HG02852 (cell line): ENCODE results near the gene ARHGEF10L.
"Not testable (repeated sequence)": the region's sequence is repeated elsewhere in the genome, so short reads cannot be mapped to it uniquely, and the experiment has no call there.

ENCODE experiments used
- ATAC-seq: cut with Tn5 transposase; IDR thresholded peaks from one replicate; pipeline ENCODE4 v1.9.1; 2021; ENCODE audit warnings: mild to moderate bottlenecking, moderate library complexity; ENCODE audit not compliant: unreplicated experiment

Gene ARHGEF10L

GRCh38 chr1:17729248-17729647 lies 189.8 kb downstream of the ARHGEF10L start:
- ATAC-seq = no peak

- no peak for ATAC-seq
Observed at GRCh38 chr1:17729909-17730308, 190.4 kb downstream of the ARHGEF10L start.

GRCh38 chr1:17731460-17731859 lies 192.0 kb downstream of the ARHGEF10L start:
- ATAC-seq = no peak

GRCh38 chr1:17732475-17732874 lies 193.0 kb downstream of the ARHGEF10L start:
- ATAC-seq = no peak

- no peak for ATAC-seq
Observed at GRCh38 chr1:17733661-17734060, 194.2 kb downstream of the ARHGEF10L start.

GRCh38 chr1:17734609-17735008 lies 195.1 kb downstream of the ARHGEF10L start:
- no peak for ATAC-seq

- ATAC-seq = no peak
Observed at GRCh38 chr1:17735348-17735747, 195.8 kb downstream of the ARHGEF10L start.

- no peak for ATAC-seq
Observed at GRCh38 chr1:17735793-17736192, 196.3 kb downstream of the ARHGEF10L start.

GRCh38 chr1:17736625-17737024 lies 197.1 kb downstream of the ARHGEF10L start:
- ATAC-seq = no peak

GRCh38 chr1:17739050-17739449 lies 199.6 kb downstream of the ARHGEF10L start:
- ATAC-seq = no peak

- no peak for ATAC-seq
Observed at GRCh38 chr1:17741052-17741451, 201.6 kb downstream of the ARHGEF10L start.

GRCh38 chr1:17742583-17742982 lies 203.1 kb downstream of the ARHGEF10L start:
- ATAC-seq = no peak

GRCh38 chr1:17743008-17743647 lies 203.6 kb downstream of the ARHGEF10L start:
- ATAC-seq = no peak

- no peak for ATAC-seq
Observed at GRCh38 chr1:17743925-17744324, 204.4 kb downstream of the ARHGEF10L start.

GRCh38 chr1:17744666-17745478 lies 205.4 kb downstream of the ARHGEF10L start:
- ATAC-seq = no peak

- ATAC-seq = no peak
Observed at GRCh38 chr1:17745479-17745955, 206.0 kb downstream of the ARHGEF10L start.

- not testable (repeated sequence) for ATAC-seq
Observed at GRCh38 chr1:17746281-17746680, 206.8 kb downstream of the ARHGEF10L start.

- no peak for ATAC-seq
Observed at GRCh38 chr1:17746920-17747319, 207.4 kb downstream of the ARHGEF10L start.
